NOMO-1 treated with DMSO at 0.1 percent for 48 hours (cell line): Measurements from ENCODE around the gene RBAK.
A peak's percentile ranks its signal among the peaks of the same experiment; 100 is the strongest.
"Not testable (repeated sequence)": the region's sequence is repeated elsewhere in the genome, so short reads cannot be mapped to it uniquely, and the experiment has no call there.

Experiments used
- DNase-seq: peaks from one replicate; lab custom pipeline; 2025; ENCODE audit not compliant: unreplicated experiment; lab: John Stamatoyannopoulos, UW

The RBAK gene

GRCh38 chr7:5045558-5046396 lies at the start of gene RBAK:
Gene RBAK, plus strand, starts transcription at chr7:5045860. Its CDS starts 2,217 bp downstream, at chr7:5048077.
- DNase-seq: peak; percentile 93

- no peak for DNase-seq
Observed at GRCh38 chr7:4996696-4997222, 48.9 kb upstream of the RBAK start.

GRCh38 chr7:4998244-4998643 lies 47.4 kb upstream of the RBAK start:
- DNase-seq: no peak

- no peak for DNase-seq
Observed at GRCh38 chr7:4998910-4999309, 46.8 kb upstream of the RBAK start.

GRCh38 chr7:4999369-4999950 lies 46.2 kb upstream of the RBAK start:
- no peak for DNase-seq

GRCh38 chr7:5001003-5001402 lies 44.7 kb upstream of the RBAK start:
- no peak for DNase-seq

GRCh38 chr7:5001911-5002310 lies 43.7 kb upstream of the RBAK start:
- DNase-seq: no peak

- DNase-seq: no peak
Observed at GRCh38 chr7:5005066-5005465, 40.6 kb upstream of the RBAK start.

GRCh38 chr7:5012985-5013384 lies 32.7 kb upstream of the RBAK start:
- DNase-seq: no peak

- peak; percentile 13 for DNase-seq
Observed at GRCh38 chr7:5015936-5016335, 29.7 kb upstream of the RBAK start.

GRCh38 chr7:5017626-5018025 lies 28.0 kb upstream of the RBAK start:
- not testable (repeated sequence) for DNase-seq

- no peak for DNase-seq
Observed at GRCh38 chr7:5020098-5020497, 25.6 kb upstream of the RBAK start.

GRCh38 chr7:5020976-5021550 lies 24.6 kb upstream of the RBAK start:
- DNase-seq: not testable (repeated sequence)

GRCh38 chr7:5023626-5024025 lies 22.0 kb upstream of the RBAK start:
- not testable (repeated sequence) for DNase-seq

GRCh38 chr7:5027796-5028410 lies 17.8 kb upstream of the RBAK start:
- not testable (repeated sequence) for DNase-seq

GRCh38 chr7:5033186-5033585 lies 12.5 kb upstream of the RBAK start:
- DNase-seq: not testable (repeated sequence)

- no peak for DNase-seq
Observed at GRCh38 chr7:5035276-5035675, 10.4 kb upstream of the RBAK start.

GRCh38 chr7:5036446-5036845 lies 9.2 kb upstream of the RBAK start:
- DNase-seq: no peak

- no peak for DNase-seq
Observed at GRCh38 chr7:5041047-5041446, 4.6 kb upstream of the RBAK start.

- DNase-seq: no peak
Observed at GRCh38 chr7:5043661-5044060, 2.0 kb upstream of the RBAK start.

GRCh38 chr7:5046397-5046732 lies 705 bp downstream of the RBAK start:
- peak; percentile 3 for DNase-seq

- DNase-seq: not testable (repeated sequence)
Observed at GRCh38 chr7:5047127-5047526, 1.5 kb downstream of the RBAK start.
